HepG2 (cell line): ENCODE results near the gene HEPHL1. TPM values are rescaled to one million over a fixed set of nuclear protein-coding genes. Genes with fewer than 3 reads are reported as not detected.
A peak's percentile ranks its signal among the peaks of the same experiment; 100 is the strongest.

Experiments
- ASH2L ChIP-seq: fragments of 300-600, 200-600 bp; sonication (generic); IDR thresholded peaks from 2 replicates; pipeline ENCODE4 v1.7.0; 2017; ENCODE audit warnings: low read depth, mild to moderate bottlenecking, moderate library complexity, mixed read lengths, low read length; ENCODE audit not compliant: insufficient read length
- CBX2 ChIP-seq, 2 experiments: fragments of 200-600 bp in 1 of 2; sonication (generic); formaldehyde crosslinking in 1 of 2; IDR thresholded peaks; 2 replicates each; pipeline versions ENCODE4 v1.7.0 to v1.8.1; 2018 to 2022; ENCODE audit warnings: low read depth in 2 of 2, low read length in 1 of 2, mild to moderate bottlenecking in 1 of 2, missing genetic modification reagents in 1 of 2
- GZF1 ChIP-seq: sonication (generic); formaldehyde crosslinking; IDR thresholded peaks from 2 replicates; pipeline ENCODE4 v1.5.1; 2020; ENCODE audit warnings: mild to moderate bottlenecking, missing genetic modification reagents
- HMGXB4 ChIP-seq, 2 experiments: sonication (generic) in 1 of 2; formaldehyde crosslinking in 1 of 2; IDR thresholded peaks; 2 replicates each; pipeline versions ENCODE4 v1.4.0 to v1.6.1; 2018 to 2020; ENCODE audit warnings: missing genetic modification reagents in 2 of 2, borderline replicate concordance in 1 of 2, low read depth in 1 of 2, mild to moderate bottlenecking in 1 of 2, missing biosample characterization in 1 of 2
- NONO ChIP-seq, 2 experiments: fragments of 450-650 bp in 1 of 2; sonication (generic) in 1 of 2; formaldehyde crosslinking in 1 of 2; IDR thresholded peaks in 1 of 2; conservative IDR thresholded peaks in 1 of 2; 2 replicates each; pipeline versions ENCODE4 v1.6.1 to v1.8.0; 2017 to 2022; ENCODE audit warnings: mild to moderate bottlenecking in 1 of 2, missing genetic modification reagents in 1 of 2, moderate library complexity in 1 of 2
- PHF8 ChIP-seq: sonication (generic); formaldehyde crosslinking; IDR thresholded peaks from 2 replicates; pipeline ENCODE4 v1.5.0; 2020; ENCODE audit warnings: missing genetic modification reagents
- RBM22 ChIP-seq: fragments of 200-400 bp; formaldehyde crosslinking; optimal IDR thresholded peaks from 2 replicates; pipeline ENCODE3; 2017; ENCODE audit warnings: mild to moderate bottlenecking, low read length, moderate library complexity
- REL ChIP-seq: sonication (generic); formaldehyde crosslinking; conservative IDR thresholded peaks from 2 replicates; pipeline ENCODE4 v1.8.0; 2022; ENCODE audit warnings: mild to moderate bottlenecking, missing genetic modification reagents, moderate library complexity
- STAG1 ChIP-seq: sonication (generic); formaldehyde crosslinking; IDR thresholded peaks from 2 replicates; pipeline ENCODE4 v1.4.0; 2020; ENCODE audit warnings: missing genetic modification reagents
- THAP7 ChIP-seq: sonication (generic); formaldehyde crosslinking; IDR thresholded peaks from 2 replicates; pipeline ENCODE4 v1.8.1; 2023; ENCODE audit warnings: mild to moderate bottlenecking, missing genetic modification reagents
- TMF1 ChIP-seq: sonication (generic); formaldehyde crosslinking; IDR thresholded peaks from 2 replicates; pipeline ENCODE4 v1.8.1; 2022; ENCODE audit warnings: low read depth, missing genetic modification reagents
- TOPORS ChIP-seq: sonication (generic); formaldehyde crosslinking; IDR thresholded peaks from 2 replicates; pipeline ENCODE4 v1.8.0; 2023; ENCODE audit warnings: mild to moderate bottlenecking, missing genetic modification reagents
- ZBTB43 ChIP-seq: sonication (generic); formaldehyde crosslinking; conservative IDR thresholded peaks from 2 replicates; pipeline ENCODE4 v1.4.0; 2020; ENCODE audit warnings: missing genetic modification reagents
- ZBTB7B ChIP-seq: sonication (generic); formaldehyde crosslinking; IDR thresholded peaks from 2 replicates; pipeline ENCODE4 v1.4.0; 2020; ENCODE audit warnings: missing genetic modification reagents
- ZFP91 ChIP-seq: sonication (generic); formaldehyde crosslinking; IDR thresholded peaks from 2 replicates; pipeline ENCODE4 v1.9.0; 2022; ENCODE audit warnings: missing genetic modification reagents, mild to moderate bottlenecking, borderline replicate concordance
- ZMYM2 ChIP-seq: sonication (generic); formaldehyde crosslinking; IDR thresholded peaks from 2 replicates; pipeline ENCODE4 v1.8.0; 2022; ENCODE audit warnings: mild to moderate bottlenecking, missing genetic modification reagents
- ZNF101 ChIP-seq: sonication (generic); formaldehyde crosslinking; IDR thresholded peaks from 2 replicates; pipeline ENCODE4 v1.4.0; 2020; ENCODE audit warnings: mild to moderate bottlenecking, low read depth, missing genetic modification reagents, borderline replicate concordance
- ZNF136 ChIP-seq: sonication (generic); formaldehyde crosslinking; IDR thresholded peaks from 2 replicates; pipeline ENCODE4 v1.8.1; 2022; ENCODE audit warnings: low read depth, mild to moderate bottlenecking, moderate library complexity, missing genetic modification reagents
- ZNF224 ChIP-seq: sonication (generic); formaldehyde crosslinking; IDR thresholded peaks from 2 replicates; pipeline ENCODE4 v1.5.0; 2020; ENCODE audit warnings: mild to moderate bottlenecking, missing genetic modification reagents
- ZNF251 ChIP-seq: sonication (generic); formaldehyde crosslinking; IDR thresholded peaks from 2 replicates; pipeline ENCODE4 v1.9.0; 2021; ENCODE audit warnings: mild to moderate bottlenecking, missing genetic modification reagents
- ZNF331 ChIP-seq: sonication (generic); formaldehyde crosslinking; IDR thresholded peaks from 2 replicates; pipeline ENCODE4 v1.4.0; 2020; ENCODE audit warnings: missing genetic modification reagents
- ZNF501 ChIP-seq: sonication (generic); formaldehyde crosslinking; IDR thresholded peaks from 2 replicates; pipeline ENCODE4 v1.5.1; 2020; ENCODE audit warnings: mild to moderate bottlenecking, moderate library complexity, missing genetic modification reagents
- ZNF570 ChIP-seq: sonication (generic); formaldehyde crosslinking; IDR thresholded peaks from 2 replicates; pipeline ENCODE4 v1.4.0; 2020; ENCODE audit warnings: mild to moderate bottlenecking, missing genetic modification reagents, borderline replicate concordance
- polyA plus RNA-seq, 8 experiments: library from polyadenylated mRNA; depleted of rRNA in 3 of 8; stranded (reverse) in 7 of 8; unstranded in 1 of 8; fragments of >200 nt; fragmentation: Illumina TruSeq in 4 of 8; extraction: Trizol in 4 of 8; gene quantifications; 2 replicates each; pipeline versions ENCODE4 v1.2.1 to v1.2.3, GENCODE V29; 2011 to 2016; ENCODE audit warnings: low read depth in 4 of 8, missing spikeins in 1 of 8, mixed read lengths in 1 of 8; ENCODE audit not compliant: insufficient read depth in 1 of 8
- total RNA-seq, 5 experiments: library from RNA; depleted of rRNA; stranded (reverse); fragments of >200 nt; fragmentation: Illumina TruSeq; extraction: Trizol; gene quantifications; 2 replicates each; pipeline ENCODE4 v1.2.3, GENCODE V29; 2016; ENCODE audit warnings: low read depth in 1 of 5

Gene HEPHL1
- total and polyA plus RNA-seq, 2 of the 13 experiments (the other 11 are each of a cell fraction or from before 2014, with no cell fraction given) = 0.04 to 0.05 TPM

- TF ChIP-seq ASH2L = peak; percentile 85
- no peak for TF ChIP-seq STAG1
- peak; percentile 69; the same call in 1 of the 2 replicates for TF ChIP-seq ZFP91 (CRISPR knock-in tag)
- TF ChIP-seq ZBTB7B (CRISPR knock-in tag) = peak; percentile 77
- no peak for TF ChIP-seq NONO (IDR thresholded peaks at IDR 0.05)
- peak; percentile 72 for TF ChIP-seq NONO (CRISPR knock-in tag; conservative IDR thresholded peaks at IDR 0.05)
- TF ChIP-seq PHF8 (CRISPR knock-in tag) = peak; percentile 83
- TF ChIP-seq HMGXB4 (CRISPR knock-in tag; IDR thresholded peaks at IDR 0.05; ENCODE audit: borderline replicate concordance in 1 of 2, low read depth in 1 of 2) = peak in 1 of 2 experiments; percentile 88; a peak in 3 of 4 replicates
- TF ChIP-seq ZNF101 = no peak
- no peak for TF ChIP-seq RBM22
- TF ChIP-seq ZBTB43 (CRISPR knock-in tag) = peak; percentile 74; the same call in 1 of the 2 replicates
- TF ChIP-seq ZNF331 (CRISPR knock-in tag) = 0 out of 2 replicates have a peak, but pooled peaks have one; percentile 54
- TF ChIP-seq ZNF501 (CRISPR knock-in tag) = peak; percentile 75
- peak; percentile 78 for TF ChIP-seq TOPORS
- no peak for TF ChIP-seq CBX2 (IDR thresholded peaks at IDR 0.05; ENCODE audit: low read depth, low read length)
- no peak for TF ChIP-seq CBX2 (CRISPR knock-in tag; IDR thresholded peaks at IDR 0.05; ENCODE audit: low read depth)
- no peak for TF ChIP-seq ZNF570 (CRISPR knock-in tag)
- TF ChIP-seq ZNF136 (CRISPR knock-in tag) = no peak
- TF ChIP-seq ZMYM2 = no peak
- no peak for TF ChIP-seq ZNF251
- TF ChIP-seq ZNF224 (CRISPR knock-in tag) = no peak
- TF ChIP-seq GZF1 = no peak
- 0 out of 2 replicates have a peak, but pooled peaks have one; percentile 75 for TF ChIP-seq REL (CRISPR knock-in tag)
- TF ChIP-seq TMF1 (CRISPR knock-in tag) = 0 out of 2 replicates have a peak, but pooled peaks have one; percentile 45
- TF ChIP-seq THAP7 (CRISPR knock-in tag) = no peak
Measured at GRCh38 chr11:94128746-94129511, 107.8 kb downstream of the HEPHL1 start, which contains the start of gene PANX1 (continued).
